Measurements from ENCODE around the gene RAB5A.

DNA sequence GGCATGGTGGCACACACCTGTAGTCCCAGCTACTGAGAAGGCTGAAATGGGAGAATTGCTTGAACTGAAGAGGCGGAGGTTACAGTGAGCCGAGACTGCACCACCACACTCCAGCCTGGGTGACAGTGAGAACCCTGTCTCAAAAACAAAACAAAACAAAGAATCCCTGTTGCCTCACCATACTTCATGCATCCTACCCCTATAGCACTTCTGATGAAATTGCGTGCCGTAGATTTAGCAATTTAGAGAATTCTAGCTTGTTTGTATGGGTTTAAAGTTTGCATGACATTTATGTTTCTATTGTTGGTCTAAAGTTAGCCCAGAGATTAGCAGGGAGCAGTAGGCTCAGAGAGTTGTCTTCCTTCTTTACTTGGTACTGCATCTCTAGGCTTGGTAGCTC, 7.8 kb downstream of the RAB5A start:
- no peak for TF ChIP-seq POLR2AphosphoS5 (IDR thresholded peaks at IDR 0.05; ENCODE audit: low read depth, low read length)
- no peak for TF ChIP-seq REST (IDR thresholded peaks at IDR 0.05; ENCODE audit: insufficient read depth in 1 of 2, low read depth in 2 of 2, low read length in 2 of 2)
- TF ChIP-seq SIN3A (IDR thresholded peaks at IDR 0.05; ENCODE audit: borderline replicate concordance, insufficient read depth, low read length), result no peak

Data from PFSK-1 (cell line).